H9 (cell line): Measurements from ENCODE around the gene ADGRG7. TPM values are rescaled to one million over a fixed set of nuclear protein-coding genes. Genes with fewer than 3 reads are reported as not detected.
A peak's percentile ranks its signal among the peaks of the same experiment; 100 is the strongest.

Experiments
- DNase-seq: peaks from one replicate; pipeline ENCODE4 v3.0.0-alpha.2; 2017
- H2AFZ ChIP-seq: one replicate; pipeline ENCODE4 v1.6.1; 2013; ENCODE audit warnings: mild to moderate bottlenecking, low read length, control low read depth, moderate library complexity
- H2AK5ac ChIP-seq: 2 replicates; pipeline ENCODE4 v1.6.1; 2013; ENCODE audit warnings: low read length, control low read depth, mixed read lengths; ENCODE audit not compliant: insufficient read length
- H2BK120ac ChIP-seq: one replicate; pipeline ENCODE4 v1.6.1; 2013; ENCODE audit warnings: low read depth, mild to moderate bottlenecking, low read length, control low read depth, inconsistent platforms; ENCODE audit not compliant: poor library complexity, severe bottlenecking
- H2BK12ac ChIP-seq: 2 replicates; pipeline ENCODE4 v1.6.1; 2013; ENCODE audit warnings: low read length, control low read depth, mixed read lengths, low read depth; ENCODE audit not compliant: insufficient read length
- H2BK15ac ChIP-seq: 2 replicates; pipeline ENCODE4 v1.6.1; 2013; ENCODE audit warnings: low read depth, low read length, control low read depth
- H2BK20ac ChIP-seq: one replicate; pipeline ENCODE4 v1.6.1; 2013; ENCODE audit warnings: low read depth, mild to moderate bottlenecking, low read length, control low read depth, inconsistent platforms; ENCODE audit not compliant: poor library complexity, severe bottlenecking
- H2BK5ac ChIP-seq: 2 replicates; pipeline ENCODE4 v1.6.1; 2013; ENCODE audit warnings: low read length, control low read depth, mixed read lengths; ENCODE audit not compliant: insufficient read length
- H3K14ac ChIP-seq: 2 replicates; pipeline ENCODE4 v1.6.1; 2013; ENCODE audit warnings: low read length, control low read depth; ENCODE audit not compliant: insufficient read depth
- H3K18ac ChIP-seq: 2 replicates; pipeline ENCODE4 v1.6.1; 2013; ENCODE audit warnings: low read depth, mild to moderate bottlenecking, mixed read lengths, low read length, control low read depth; ENCODE audit not compliant: insufficient read length
- H3K23ac ChIP-seq: 2 replicates; pipeline ENCODE4 v1.6.1; 2013; ENCODE audit warnings: low read length, control low read depth, mixed read lengths, low read depth; ENCODE audit not compliant: insufficient read length
- H3K23me2 ChIP-seq: 2 replicates; pipeline ENCODE4 v1.6.1; 2013; ENCODE audit warnings: low read depth, mild to moderate bottlenecking, mixed read lengths, low read length, control low read depth; ENCODE audit not compliant: insufficient read length, poor library complexity, severe bottlenecking
- H3K27ac ChIP-seq: 2 replicates; pipeline ENCODE4 v1.5.1; 2013; ENCODE audit warnings: low read length, control low read depth, mixed read lengths, low read depth; ENCODE audit not compliant: insufficient read length
- H3K27me3 ChIP-seq: 2 replicates; pipeline ENCODE4 v1.6.1; 2013; ENCODE audit warnings: low read length, control low read depth, inconsistent platforms; ENCODE audit not compliant: insufficient read depth
- H3K4ac ChIP-seq: 2 replicates; pipeline ENCODE4 v1.6.1; 2013; ENCODE audit warnings: low read depth, mild to moderate bottlenecking, control low read depth, inconsistent platforms, low read length, moderate library complexity
- H3K4me1 ChIP-seq: 2 replicates; pipeline ENCODE4 v1.6.1; 2013; ENCODE audit warnings: low read length, control low read depth, inconsistent platforms; ENCODE audit not compliant: insufficient read depth
- H3K4me2 ChIP-seq: 2 replicates; pipeline ENCODE4 v1.6.1; 2013; ENCODE audit warnings: low read length, control low read depth, mixed read lengths; ENCODE audit not compliant: insufficient read length, insufficient read depth
- H3K56ac ChIP-seq: 2 replicates; pipeline ENCODE4 v1.6.1; 2013; ENCODE audit warnings: low read depth, mild to moderate bottlenecking, mixed read lengths, low read length, control low read depth; ENCODE audit not compliant: insufficient read length
- H3K79me1 ChIP-seq: 2 replicates; pipeline ENCODE4 v1.6.1; 2013; ENCODE audit warnings: low read depth, mild to moderate bottlenecking, moderate library complexity, low read length, control low read depth, inconsistent platforms; ENCODE audit not compliant: insufficient read depth, poor library complexity, severe bottlenecking
- H3K79me2 ChIP-seq: 2 replicates; pipeline ENCODE4 v1.6.1; 2013; ENCODE audit warnings: low read length, control low read depth, inconsistent platforms; ENCODE audit not compliant: insufficient read depth
- H3K9ac ChIP-seq: 2 replicates; pipeline ENCODE4 v1.6.1; 2013; ENCODE audit warnings: low read length, control low read depth, mixed read lengths; ENCODE audit not compliant: insufficient read length; ENCODE audit errors: extremely low read depth
- H3K9me3 ChIP-seq: one replicate; pipeline ENCODE4 v1.6.1; 2013; ENCODE audit warnings: low read depth, low read length, inconsistent platforms; ENCODE audit not compliant: control insufficient read depth
- H3T11ph ChIP-seq: one replicate; pipeline ENCODE4 v1.6.1; 2013; ENCODE audit warnings: mild to moderate bottlenecking, low read length, control low read depth, inconsistent platforms
- H4K20me1 ChIP-seq: one replicate; pipeline ENCODE4 v1.6.1; 2013; ENCODE audit not compliant: control insufficient read depth, insufficient read length, insufficient read depth
- H4K5ac ChIP-seq: 2 replicates; pipeline ENCODE4 v1.6.1; 2013; ENCODE audit warnings: low read depth, mild to moderate bottlenecking, mixed read lengths, low read length, control low read depth; ENCODE audit not compliant: insufficient read length
- H4K8ac ChIP-seq: replicated peaks from 2 replicates; pipeline ENCODE4 v1.6.1; 2013; ENCODE audit warnings: low read length, control low read depth, mixed read lengths, low read depth; ENCODE audit not compliant: insufficient read length
- H4K91ac ChIP-seq: 2 replicates; pipeline ENCODE4 v1.6.1; 2013; ENCODE audit warnings: low read depth, mild to moderate bottlenecking, moderate library complexity, mixed read lengths, low read length, control low read depth; ENCODE audit not compliant: insufficient read length
- H3K27ac Mint-ChIP-seq, 3 experiments: 2 replicates in 2 of 3; 3 replicates in 1 of 3; pipeline ENCODE4 v1.8.0; 2020 to 2021; ENCODE audit warnings: mixed read lengths in 3 of 3, mild to moderate bottlenecking in 1 of 3, moderate library complexity in 1 of 3
- H3K27me3 Mint-ChIP-seq: 2 replicates; pipeline ENCODE4 v1.8.0; 2021; ENCODE audit warnings: low read depth, mild to moderate bottlenecking, moderate library complexity, mixed read lengths
- H3K36me3 Mint-ChIP-seq, 3 experiments: 2 replicates in 2 of 3; 3 replicates in 1 of 3; pipeline ENCODE4 v1.8.0; 2020 to 2021; ENCODE audit warnings: low read depth in 3 of 3, mixed read lengths in 3 of 3; ENCODE audit not compliant: insufficient read depth in 1 of 3
- H3K4me1 Mint-ChIP-seq, 2 experiments: 2 replicates each; pipeline ENCODE4 v1.8.0; 2020; ENCODE audit warnings: mixed read lengths in 2 of 2
- H3K4me3 Mint-ChIP-seq, 2 experiments: 2 replicates in 1 of 2; 3 replicates in 1 of 2; pipeline ENCODE4 v1.8.0; 2020 to 2021; ENCODE audit warnings: mild to moderate bottlenecking in 2 of 2, mixed read lengths in 2 of 2, moderate library complexity in 1 of 2
- H3K9me3 Mint-ChIP-seq, 2 experiments: 2 replicates in 1 of 2; 3 replicates in 1 of 2; pipeline ENCODE4 v1.8.0; 2020; ENCODE audit warnings: mild to moderate bottlenecking in 2 of 2, mixed read lengths in 2 of 2, moderate library complexity in 1 of 2
- WGBS: extraction: QIAGEN DNeasy Blood & Tissue Kit; methylation state at CpG from one replicate; pipeline ENCODE4 v1.1.7; 2013; ENCODE audit warnings: missing lambda C conversion rate, low lambda C conversion rate, mixed read lengths; ENCODE audit not compliant: insufficient read length; ENCODE audit errors: extremely low coverage; 5-methylcytosine and 5-hydroxymethylcytosine counted together
- total RNA-seq: library from RNA; stranded (reverse); gene quantifications from 2 replicates; pipeline ENCODE4 v1.2.1, GENCODE V29; 2021
- TF ChIP-seq, protein P1 (sequence below): fragments of 200-600 bp; sonication (generic); conservative IDR thresholded peaks from 3 replicates; pipeline ENCODE4 v1.8.0; 2021; ENCODE audit warnings: antibody characterized with exemption, mild to moderate bottlenecking

Gene ADGRG7
- total RNA-seq, 1 experiment from 2014 or later, result not detected

DNA sequence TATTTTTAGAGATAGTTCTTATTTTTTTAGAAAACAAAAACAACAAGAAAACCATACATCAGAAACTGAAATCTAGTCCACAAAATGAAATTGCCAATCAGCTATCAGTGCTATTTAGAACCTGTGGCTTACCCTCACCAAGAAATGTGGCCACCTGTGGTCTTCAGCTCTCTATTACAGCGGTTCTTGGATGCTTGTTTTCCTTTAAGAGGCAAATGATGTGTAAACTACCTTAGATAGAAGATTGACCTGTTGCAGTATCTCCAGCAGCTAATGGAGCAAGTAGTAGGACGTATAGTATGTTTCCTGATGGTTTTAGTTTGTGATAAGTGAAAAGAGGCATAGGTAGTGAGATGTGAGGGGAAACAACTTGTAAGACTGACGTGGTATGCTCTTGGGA lies 121.1 kb downstream of the ADGRG7 start:
- Histone ChIP-seq H2AK5ac (no peak overlapping the region), H3K56ac (no peak overlapping the region), H2BK12ac (no peak overlapping the region), H3K18ac (no peak overlapping the region), H3K4ac (no peak overlapping the region), H2BK20ac (no peak overlapping the region), H3K9me3 (no peaks in the 10 kb centered on the region), H4K91ac (no peak overlapping the region), H3K4me1 (no peaks in the 10 kb centered on the region), H3K14ac (no peak overlapping the region), H3K27me3 (no peaks in the 10 kb centered on the region), H3K79me1 (no peaks in the 10 kb centered on the region), H2BK15ac (no peak overlapping the region), H4K8ac (no peak overlapping the region), H3K27ac (peak overlapping the region; percentile 70), H4K5ac (no peak overlapping the region), H3K79me2 (no peaks in the 10 kb centered on the region; the same call in 1 of the 2 replicates), H3K4me2 (no peak overlapping the region), H3T11ph (no peak overlapping the region), H3K23ac (no peak overlapping the region), H3K9ac (no peak overlapping the region), H4K20me1 (no peaks in the 10 kb centered on the region), H2AFZ (no peak overlapping the region), H3K23me2 (no peaks in the 10 kb centered on the region), H2BK5ac (no peak overlapping the region), H2BK120ac (no peak overlapping the region)
- DNase-seq, result no peak
- peaks cover 28 to 37% of the 10 kb centered on the region in 2 experiments for H3K4me1 Mint-ChIP-seq
- H3K4me3 Mint-ChIP-seq, result no peak overlapping the region
- peaks cover 16 to 60% (median 42%) of the 10 kb centered on the region in 3 experiments; a peak in 6 of 7 replicates for H3K36me3 Mint-ChIP-seq
- H3K27me3 Mint-ChIP-seq, result no peaks in the 10 kb centered on the region
- H3K9me3 Mint-ChIP-seq, result no peaks in the 10 kb centered on the region
- no CpG with 5 or more reads among the region's 3 CpGs for WGBS
- peak overlapping the region in 2 of 3 experiments; percentile 42 to 53; a peak in 4 of 7 replicates for H3K27ac Mint-ChIP-seq
- TF ChIP-seq, protein P1, sequence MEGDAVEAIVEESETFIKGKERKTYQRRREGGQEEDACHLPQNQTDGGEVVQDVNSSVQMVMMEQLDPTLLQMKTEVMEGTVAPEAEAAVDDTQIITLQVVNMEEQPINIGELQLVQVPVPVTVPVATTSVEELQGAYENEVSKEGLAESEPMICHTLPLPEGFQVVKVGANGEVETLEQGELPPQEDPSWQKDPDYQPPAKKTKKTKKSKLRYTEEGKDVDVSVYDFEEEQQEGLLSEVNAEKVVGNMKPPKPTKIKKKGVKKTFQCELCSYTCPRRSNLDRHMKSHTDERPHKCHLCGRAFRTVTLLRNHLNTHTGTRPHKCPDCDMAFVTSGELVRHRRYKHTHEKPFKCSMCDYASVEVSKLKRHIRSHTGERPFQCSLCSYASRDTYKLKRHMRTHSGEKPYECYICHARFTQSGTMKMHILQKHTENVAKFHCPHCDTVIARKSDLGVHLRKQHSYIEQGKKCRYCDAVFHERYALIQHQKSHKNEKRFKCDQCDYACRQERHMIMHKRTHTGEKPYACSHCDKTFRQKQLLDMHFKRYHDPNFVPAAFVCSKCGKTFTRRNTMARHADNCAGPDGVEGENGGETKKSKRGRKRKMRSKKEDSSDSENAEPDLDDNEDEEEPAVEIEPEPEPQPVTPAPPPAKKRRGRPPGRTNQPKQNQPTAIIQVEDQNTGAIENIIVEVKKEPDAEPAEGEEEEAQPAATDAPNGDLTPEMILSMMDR, result no peak
